SK-N-SH (cell line): Measurements from ENCODE around the gene CLIC5. TPM values are rescaled to one million over a fixed set of nuclear protein-coding genes. Genes with fewer than 3 reads are reported as not detected.

Experiments
- CTCF ChIA-PET: fragments of 300-600, 350-600 bp; formaldehyde crosslinking; extraction: SDS; loops from one replicate; lab custom pipeline; 2021; lab: Yijun Ruan, JAX
- POLR2A ChIA-PET: fragments of 350-600 bp; sonication (Branson Sonifier 250); formaldehyde crosslinking; extraction: SDS; loops from one replicate; lab custom pipeline; 2020; ENCODE audit warnings: antibody characterized with exemption, inconsistent platforms; lab: Yijun Ruan, JAX
- DNase-seq: peaks from one replicate; pipeline ENCODE4 v3.0.0; 2012
- H2AFZ ChIP-seq: fragments of 200-600 bp; sonication (generic); 2 replicates; pipeline ENCODE4 v1.8.1; 2016; ENCODE audit warnings: antibody characterized with exemption, mild to moderate bottlenecking, low read depth
- H3F3A ChIP-seq: fragments of 200-600 bp; sonication (generic); replicated peaks from 2 replicates; pipeline ENCODE3; 2016; ENCODE audit warnings: antibody characterized with exemption, mild to moderate bottlenecking; ENCODE audit not compliant: insufficient read depth
- H3K27ac ChIP-seq, 2 experiments: fragments of 200-500 bp in 1 of 2; fragments of 200-600 bp in 1 of 2; sonication (Bioruptor generic) in 1 of 2; sonication (generic), shearing (Covaris generic) in 1 of 2; 2 replicates each; pipeline versions ENCODE4 v1.5.1 to v1.6.1; 2014 to 2016; ENCODE audit warnings: low read depth in 2 of 2, inconsistent platforms in 1 of 2, low read length in 1 of 2, mild to moderate bottlenecking in 1 of 2, mixed read lengths in 1 of 2
- H3K27me3 ChIP-seq: fragments of 200-600 bp; sonication (generic), shearing (Covaris generic); 2 replicates; pipeline ENCODE4 v1.6.1; 2016; ENCODE audit warnings: mixed run types; ENCODE audit not compliant: insufficient read depth
- H3K36me3 ChIP-seq, 2 experiments: fragments of 200-500 bp in 1 of 2; fragments of 200-600 bp in 1 of 2; sonication (Bioruptor generic) in 1 of 2; sonication (generic) in 1 of 2; replicated peaks in 1 of 2; 2 replicates each; pipeline versions ENCODE3 to v1.5.1; 2014 to 2016; ENCODE audit warnings: low read length in 1 of 2, mild to moderate bottlenecking in 1 of 2; ENCODE audit not compliant: insufficient read depth in 2 of 2, control insufficient read depth in 1 of 2
- H3K4me1 ChIP-seq, 2 experiments: fragments of 200-500 bp in 1 of 2; fragments of 200-600 bp in 1 of 2; sonication (Bioruptor generic) in 1 of 2; sonication (generic), shearing (Covaris generic) in 1 of 2; 2 replicates each; pipeline versions ENCODE4 v1.5.1 to v1.6.1; 2014 to 2016; ENCODE audit warnings: low read depth in 1 of 2, low read length in 1 of 2, mixed run types in 1 of 2; ENCODE audit not compliant: insufficient read depth in 2 of 2, control insufficient read depth in 1 of 2
- H3K4me2 ChIP-seq: fragments of 200-600 bp; sonication (generic), shearing (Covaris generic); 2 replicates; pipeline ENCODE4 v1.6.1; 2017; ENCODE audit warnings: mixed run types
- H3K4me3 ChIP-seq, 2 experiments: fragments of 200-500 bp in 1 of 2; fragments of 200-600 bp in 1 of 2; sonication (Bioruptor generic) in 1 of 2; sonication (generic), shearing (Covaris generic) in 1 of 2; 2 replicates each; pipeline versions ENCODE4 v1.5.1 to v1.8.1; 2014 to 2016; ENCODE audit warnings: low read depth in 2 of 2, inconsistent platforms in 1 of 2, low read length in 1 of 2, mild to moderate bottlenecking in 1 of 2, mixed read lengths in 1 of 2, moderate library complexity in 1 of 2
- H3K79me2 ChIP-seq: fragments of 200-600 bp; sonication (generic); 2 replicates; pipeline ENCODE4 v1.8.1; 2017; ENCODE audit warnings: mild to moderate bottlenecking; ENCODE audit not compliant: insufficient read depth
- H3K9ac ChIP-seq: fragments of 200-600 bp; sonication (generic); 2 replicates; pipeline ENCODE4 v1.6.1; 2017; ENCODE audit warnings: mixed run types
- H3K9me2 ChIP-seq: fragments of 200-600 bp; sonication (generic); 2 replicates; pipeline ENCODE4 v1.6.1; 2017; ENCODE audit warnings: mixed run types
- H3K9me3 ChIP-seq: fragments of 200-600 bp; sonication (generic); 2 replicates; pipeline ENCODE4 v1.6.1; 2017; ENCODE audit warnings: mixed run types, mild to moderate bottlenecking, moderate library complexity
- H4K20me1 ChIP-seq: fragments of 200-600 bp; sonication (generic); 2 replicates; pipeline ENCODE4 v1.6.1; 2017; ENCODE audit warnings: mild to moderate bottlenecking, mixed run types; ENCODE audit not compliant: insufficient read depth
- CHD2 ChIP-seq: fragments of 150-350 bp; IDR thresholded peaks from 2 replicates; pipeline ENCODE4 v1.6.1; 2018; ENCODE audit warnings: low read length; ENCODE audit not compliant: partially characterized antibody
- EP300 ChIP-seq, 2 experiments: IDR thresholded peaks; 2 replicates each; pipeline versions ENCODE4 v1.4.0 to v1.6.1; 2012; ENCODE audit warnings: borderline replicate concordance in 1 of 2, low read depth in 1 of 2, low read length in 1 of 2
- EZH2phosphoT487 ChIP-seq: fragments of 200-600 bp; sonication (generic); IDR thresholded peaks from 2 replicates; pipeline ENCODE4 v1.6.1; 2017; ENCODE audit warnings: low read depth, mixed run types, mild to moderate bottlenecking, antibody characterized with exemption, moderate library complexity, borderline replicate concordance
- FOSL2 ChIP-seq: IDR thresholded peaks from 2 replicates; pipeline ENCODE4 v1.4.0; 2012; ENCODE audit warnings: low read depth, mild to moderate bottlenecking, moderate library complexity, borderline replicate concordance
- GATA2 ChIP-seq: sonication (generic); formaldehyde crosslinking; IDR thresholded peaks from 2 replicates; pipeline ENCODE4 v1.5.0; 2020; ENCODE audit warnings: mild to moderate bottlenecking, missing genetic modification reagents
- JUND ChIP-seq: IDR thresholded peaks from 2 replicates; pipeline ENCODE4 v1.4.0; 2012
- MEF2A ChIP-seq: IDR thresholded peaks from 2 replicates; pipeline ENCODE4 v1.4.0; 2012; ENCODE audit warnings: low read depth, borderline replicate concordance
- RFX5 ChIP-seq: IDR thresholded peaks from 2 replicates; pipeline ENCODE4 v1.6.1; 2012; ENCODE audit warnings: mild to moderate bottlenecking, improper control_type of control experiment, low read length
- RXRA ChIP-seq: IDR thresholded peaks from 2 replicates; pipeline ENCODE4 v1.4.0; 2012; ENCODE audit warnings: low read depth, mild to moderate bottlenecking, borderline replicate concordance
- TAF1 ChIP-seq: IDR thresholded peaks from 2 replicates; pipeline ENCODE4 v1.6.1; 2012; ENCODE audit warnings: low read depth, mild to moderate bottlenecking, low read length, moderate library complexity, borderline replicate concordance
- TEAD4 ChIP-seq: IDR thresholded peaks from 2 replicates; pipeline ENCODE4 v1.4.0; 2012; ENCODE audit warnings: mild to moderate bottlenecking, borderline replicate concordance; ENCODE audit not compliant: insufficient read depth
- YY1 ChIP-seq: IDR thresholded peaks from 2 replicates; pipeline ENCODE4 v1.4.0; 2012; ENCODE audit warnings: low read depth, mild to moderate bottlenecking
- WGBS: methylation state at CpG from one replicate; pipeline ENCODE4 v1.1.6; 2017; ENCODE audit warnings: low lambda C conversion rate; 5-methylcytosine and 5-hydroxymethylcytosine counted together
- polyA plus RNA-seq, 3 experiments: library from polyadenylated mRNA; depleted of rRNA; stranded (reverse); fragments of >200 nt; gene quantifications; 2 replicates each; pipeline ENCODE4 v1.2.3, GENCODE V29; 2012
- TF ChIP-seq, protein P1 (sequence below): fragments of 200-600 bp; sonication (generic); IDR thresholded peaks from 2 replicates; pipeline ENCODE4 v1.6.1; 2017; ENCODE audit warnings: antibody characterized with exemption, mild to moderate bottlenecking, moderate library complexity
- TF ChIP-seq, protein P2 (sequence below): IDR thresholded peaks from 2 replicates; pipeline ENCODE4 v1.6.1; 2012; ENCODE audit warnings: mild to moderate bottlenecking, low read depth, low read length, moderate library complexity
- TF ChIP-seq, protein P3 (sequence below): fragments of 150-350 bp; IDR thresholded peaks from 2 replicates; pipeline ENCODE4 v1.6.1; 2017; ENCODE audit warnings: antibody characterized with exemption, low read length, low read depth, borderline replicate concordance

The CLIC5 gene
- polyA plus RNA-seq, 1 of the 3 experiments (the other 2 are of a cell fraction) = 0.03 TPM

DNA sequence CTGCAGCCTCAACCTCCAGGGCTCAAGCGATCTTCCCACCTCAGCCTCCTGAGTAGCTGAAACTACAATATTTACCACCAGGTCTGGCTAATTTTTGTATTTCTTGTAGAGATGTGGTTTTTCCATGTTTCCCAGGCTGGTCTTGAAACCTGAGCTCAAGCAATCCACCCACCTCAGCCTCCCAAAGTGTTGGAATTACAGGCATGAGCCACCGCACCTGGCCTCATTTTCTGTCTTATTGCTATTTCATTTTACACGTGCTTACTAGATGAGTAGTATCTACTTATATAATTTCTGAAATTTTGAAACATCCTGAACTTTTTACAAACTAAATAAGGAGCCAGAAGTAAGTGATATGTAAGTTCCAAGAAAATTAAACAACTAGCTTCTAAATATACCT lies 34.6 kb downstream of the CLIC5 start:
- TF ChIP-seq, protein P1, sequence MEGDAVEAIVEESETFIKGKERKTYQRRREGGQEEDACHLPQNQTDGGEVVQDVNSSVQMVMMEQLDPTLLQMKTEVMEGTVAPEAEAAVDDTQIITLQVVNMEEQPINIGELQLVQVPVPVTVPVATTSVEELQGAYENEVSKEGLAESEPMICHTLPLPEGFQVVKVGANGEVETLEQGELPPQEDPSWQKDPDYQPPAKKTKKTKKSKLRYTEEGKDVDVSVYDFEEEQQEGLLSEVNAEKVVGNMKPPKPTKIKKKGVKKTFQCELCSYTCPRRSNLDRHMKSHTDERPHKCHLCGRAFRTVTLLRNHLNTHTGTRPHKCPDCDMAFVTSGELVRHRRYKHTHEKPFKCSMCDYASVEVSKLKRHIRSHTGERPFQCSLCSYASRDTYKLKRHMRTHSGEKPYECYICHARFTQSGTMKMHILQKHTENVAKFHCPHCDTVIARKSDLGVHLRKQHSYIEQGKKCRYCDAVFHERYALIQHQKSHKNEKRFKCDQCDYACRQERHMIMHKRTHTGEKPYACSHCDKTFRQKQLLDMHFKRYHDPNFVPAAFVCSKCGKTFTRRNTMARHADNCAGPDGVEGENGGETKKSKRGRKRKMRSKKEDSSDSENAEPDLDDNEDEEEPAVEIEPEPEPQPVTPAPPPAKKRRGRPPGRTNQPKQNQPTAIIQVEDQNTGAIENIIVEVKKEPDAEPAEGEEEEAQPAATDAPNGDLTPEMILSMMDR = no peak
- no peak for TF ChIP-seq RXRA
- no peak for TF ChIP-seq GATA2 (CRISPR knock-in tag)
- no peak for TF ChIP-seq EZH2phosphoT487
- WGBS = 47% methylated on average over 3 of the region's 3 CpGs
- Histone ChIP-seq H3K9me2 (no peaks in the 10 kb centered on the region), H3K4me3 (no peak overlapping the region), H4K20me1 (no peaks in the 10 kb centered on the region), H3K9me3 (no peaks in the 10 kb centered on the region), H3K36me3 (no peaks in the 10 kb centered on the region), H3K79me2 (no peaks in the 10 kb centered on the region), H3K27me3 (no peaks in the 10 kb centered on the region; the same call in 1 of the 2 replicates), H3K4me2 (no peak overlapping the region), H3K4me1 (no peaks in the 10 kb centered on the region), H3K9ac (no peak overlapping the region), H2AFZ (no peak overlapping the region), H3K27ac (no peak overlapping the region), H3F3A (no peaks in the 10 kb centered on the region)
- ChIA-PET POLR2A (no interaction called here), CTCF (no interaction called here)
- DNase-seq = no peak

DNA sequence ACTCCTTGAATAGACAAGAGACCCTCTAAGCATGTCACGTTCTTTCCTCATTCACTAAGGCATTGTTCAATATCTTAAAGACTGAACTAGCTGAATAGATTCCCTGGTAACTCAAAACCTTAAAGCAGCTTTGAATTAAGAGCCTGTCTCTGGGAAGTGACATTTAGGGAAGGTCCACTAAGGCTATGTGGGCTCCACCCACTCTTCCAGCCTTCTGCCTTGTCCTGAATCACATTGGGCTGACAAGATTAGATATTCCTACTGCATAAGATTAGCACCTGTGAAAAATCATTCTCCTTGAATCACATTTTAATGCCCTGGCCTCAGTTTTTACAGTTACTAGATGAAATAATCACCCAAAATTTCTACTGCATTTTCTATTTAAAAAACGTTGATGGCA lies 36.3 kb downstream of the CLIC5 start:
- CTCF ChIA-PET = no interaction called here
- H3K4me3 ChIP-seq = no peak overlapping the region
- H3K9me3 ChIP-seq = no peaks in the 10 kb centered on the region
- no peak overlapping the region for H2AFZ ChIP-seq
- no peaks in the 10 kb centered on the region; the same call in 1 of the 2 replicates for H3K27me3 ChIP-seq
- H3K79me2 ChIP-seq = no peaks in the 10 kb centered on the region
- 0% methylated on average over 2 of the region's 2 CpGs for WGBS
- H4K20me1 ChIP-seq = no peaks in the 10 kb centered on the region
- no peaks in the 10 kb centered on the region for H3K9me2 ChIP-seq
- TF ChIP-seq, protein P2, sequence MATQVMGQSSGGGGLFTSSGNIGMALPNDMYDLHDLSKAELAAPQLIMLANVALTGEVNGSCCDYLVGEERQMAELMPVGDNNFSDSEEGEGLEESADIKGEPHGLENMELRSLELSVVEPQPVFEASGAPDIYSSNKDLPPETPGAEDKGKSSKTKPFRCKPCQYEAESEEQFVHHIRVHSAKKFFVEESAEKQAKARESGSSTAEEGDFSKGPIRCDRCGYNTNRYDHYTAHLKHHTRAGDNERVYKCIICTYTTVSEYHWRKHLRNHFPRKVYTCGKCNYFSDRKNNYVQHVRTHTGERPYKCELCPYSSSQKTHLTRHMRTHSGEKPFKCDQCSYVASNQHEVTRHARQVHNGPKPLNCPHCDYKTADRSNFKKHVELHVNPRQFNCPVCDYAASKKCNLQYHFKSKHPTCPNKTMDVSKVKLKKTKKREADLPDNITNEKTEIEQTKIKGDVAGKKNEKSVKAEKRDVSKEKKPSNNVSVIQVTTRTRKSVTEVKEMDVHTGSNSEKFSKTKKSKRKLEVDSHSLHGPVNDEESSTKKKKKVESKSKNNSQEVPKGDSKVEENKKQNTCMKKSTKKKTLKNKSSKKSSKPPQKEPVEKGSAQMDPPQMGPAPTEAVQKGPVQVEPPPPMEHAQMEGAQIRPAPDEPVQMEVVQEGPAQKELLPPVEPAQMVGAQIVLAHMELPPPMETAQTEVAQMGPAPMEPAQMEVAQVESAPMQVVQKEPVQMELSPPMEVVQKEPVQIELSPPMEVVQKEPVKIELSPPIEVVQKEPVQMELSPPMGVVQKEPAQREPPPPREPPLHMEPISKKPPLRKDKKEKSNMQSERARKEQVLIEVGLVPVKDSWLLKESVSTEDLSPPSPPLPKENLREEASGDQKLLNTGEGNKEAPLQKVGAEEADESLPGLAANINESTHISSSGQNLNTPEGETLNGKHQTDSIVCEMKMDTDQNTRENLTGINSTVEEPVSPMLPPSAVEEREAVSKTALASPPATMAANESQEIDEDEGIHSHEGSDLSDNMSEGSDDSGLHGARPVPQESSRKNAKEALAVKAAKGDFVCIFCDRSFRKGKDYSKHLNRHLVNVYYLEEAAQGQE = no peak
- TF ChIP-seq YY1 = no peak
- no peak for TF ChIP-seq FOSL2
- no peak for TF ChIP-seq CHD2
- no peak for TF ChIP-seq TEAD4
- TF ChIP-seq RFX5 = no peak
- TF ChIP-seq MEF2A = no peak
- no peak for TF ChIP-seq TAF1
- TF ChIP-seq, protein P3, sequence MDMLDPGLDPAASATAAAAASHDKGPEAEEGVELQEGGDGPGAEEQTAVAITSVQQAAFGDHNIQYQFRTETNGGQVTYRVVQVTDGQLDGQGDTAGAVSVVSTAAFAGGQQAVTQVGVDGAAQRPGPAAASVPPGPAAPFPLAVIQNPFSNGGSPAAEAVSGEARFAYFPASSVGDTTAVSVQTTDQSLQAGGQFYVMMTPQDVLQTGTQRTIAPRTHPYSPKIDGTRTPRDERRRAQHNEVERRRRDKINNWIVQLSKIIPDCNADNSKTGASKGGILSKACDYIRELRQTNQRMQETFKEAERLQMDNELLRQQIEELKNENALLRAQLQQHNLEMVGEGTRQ = no peak
- TF ChIP-seq EP300 (IDR thresholded peaks at IDR 0.05; ENCODE audit: borderline replicate concordance in 1 of 2, low read depth in 1 of 2, low read length in 1 of 2) = no peak
- no peak for TF ChIP-seq JUND
- TF ChIP-seq, all 33 proteins: peak for 0
- no peak overlapping the region for H3K27ac ChIP-seq
- no peak for DNase-seq
- no peaks in the 10 kb centered on the region for H3K36me3 ChIP-seq
- H3K9ac ChIP-seq = no peak overlapping the region
- no peaks in the 10 kb centered on the region for H3K4me1 ChIP-seq
- no peak overlapping the region for H3K4me2 ChIP-seq
- POLR2A ChIA-PET = no interaction called here
- no peaks in the 10 kb centered on the region for H3F3A ChIP-seq
